ENCODE results near the gene CTRL.
"Not testable (repeated sequence)": the region's sequence is repeated elsewhere in the genome, so short reads cannot be mapped to it uniquely, and the experiment has no call there.

The CTRL gene

DNA sequence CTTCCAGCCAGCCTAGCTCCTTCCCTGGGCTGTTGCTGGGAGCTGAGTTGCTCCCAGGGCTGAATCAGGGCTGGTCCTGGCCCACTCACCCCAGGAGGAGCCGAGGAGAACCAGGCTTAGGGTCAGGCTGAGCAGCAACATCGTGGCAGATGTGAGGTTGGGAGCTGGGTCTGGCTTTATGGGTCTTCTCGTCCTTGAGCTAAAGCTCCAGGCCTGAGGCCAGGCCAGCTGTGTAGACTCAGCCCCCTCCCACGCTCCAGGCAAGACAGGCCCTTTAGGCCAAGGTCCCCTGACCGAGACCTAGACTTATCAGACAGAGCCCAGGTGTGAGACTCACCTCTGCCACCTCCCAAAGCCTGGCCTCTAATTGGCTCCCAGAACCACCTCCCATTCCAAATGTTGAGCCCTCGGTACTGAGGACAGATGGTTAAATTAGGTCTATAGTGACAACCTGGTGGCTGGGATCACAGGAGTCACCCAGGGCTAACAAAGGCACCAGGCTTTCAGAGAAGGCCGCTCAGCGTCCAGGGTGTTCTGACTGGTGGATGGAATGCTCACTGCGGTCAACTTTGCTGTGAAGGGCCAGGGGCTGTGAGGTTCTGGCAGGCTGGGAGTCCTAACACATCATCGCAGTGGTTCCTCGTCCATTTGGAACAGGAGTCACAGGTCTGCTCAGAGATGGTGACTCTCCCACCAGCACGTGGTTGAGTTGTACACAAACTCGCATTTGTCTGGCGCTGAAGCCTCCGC lies at the start of gene CTRL:
Gene CTRL, minus strand, starts transcription at position 151 of the 750 bp plus-strand sequence. Its CDS starts 10 bp downstream, at position 141.
- DNase-seq, result peak; percentile 4

DNA sequence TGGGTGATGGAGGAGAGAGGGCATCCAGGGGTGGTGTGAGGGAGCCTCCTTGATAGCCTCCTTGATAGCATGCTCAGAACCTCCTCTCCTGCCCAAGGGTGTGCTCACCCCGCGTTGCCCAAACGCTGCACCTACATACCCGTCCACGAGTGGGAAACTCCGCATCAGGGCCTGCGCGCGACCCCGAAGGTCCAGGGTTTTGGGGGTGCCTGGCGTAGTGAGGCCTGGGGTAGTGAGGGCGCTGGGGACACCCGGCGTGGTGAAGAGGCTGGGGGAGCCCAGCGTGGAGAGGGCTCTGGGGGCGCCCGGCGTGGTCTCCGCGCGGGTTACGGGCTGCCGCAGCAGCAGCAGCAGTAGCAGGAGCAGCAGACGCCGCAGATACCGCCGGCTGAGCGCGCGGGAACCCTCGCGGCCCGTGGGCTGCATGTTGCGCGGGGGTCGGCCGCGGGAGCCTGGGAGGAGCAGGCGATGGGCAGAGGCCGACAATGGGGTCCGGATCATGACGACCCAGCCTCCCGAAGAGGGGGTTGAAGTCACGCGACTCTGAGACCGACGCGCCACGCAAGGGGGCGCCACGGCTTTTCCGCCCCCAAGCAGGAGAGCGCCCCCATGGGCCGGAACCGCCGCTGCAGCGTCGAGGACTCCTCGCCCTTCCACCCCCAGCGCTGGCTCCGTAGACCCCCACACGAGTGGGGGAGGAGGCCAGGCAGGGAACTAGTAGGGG lies 48.5 kb upstream of the CTRL start, which contains the start of gene DPEP3:
Gene DPEP3, minus strand, starts transcription at position 545 of the 724 bp plus-strand sequence. Its CDS starts 119 bp downstream, at position 426.
- DNase-seq, result no peak

DNA sequence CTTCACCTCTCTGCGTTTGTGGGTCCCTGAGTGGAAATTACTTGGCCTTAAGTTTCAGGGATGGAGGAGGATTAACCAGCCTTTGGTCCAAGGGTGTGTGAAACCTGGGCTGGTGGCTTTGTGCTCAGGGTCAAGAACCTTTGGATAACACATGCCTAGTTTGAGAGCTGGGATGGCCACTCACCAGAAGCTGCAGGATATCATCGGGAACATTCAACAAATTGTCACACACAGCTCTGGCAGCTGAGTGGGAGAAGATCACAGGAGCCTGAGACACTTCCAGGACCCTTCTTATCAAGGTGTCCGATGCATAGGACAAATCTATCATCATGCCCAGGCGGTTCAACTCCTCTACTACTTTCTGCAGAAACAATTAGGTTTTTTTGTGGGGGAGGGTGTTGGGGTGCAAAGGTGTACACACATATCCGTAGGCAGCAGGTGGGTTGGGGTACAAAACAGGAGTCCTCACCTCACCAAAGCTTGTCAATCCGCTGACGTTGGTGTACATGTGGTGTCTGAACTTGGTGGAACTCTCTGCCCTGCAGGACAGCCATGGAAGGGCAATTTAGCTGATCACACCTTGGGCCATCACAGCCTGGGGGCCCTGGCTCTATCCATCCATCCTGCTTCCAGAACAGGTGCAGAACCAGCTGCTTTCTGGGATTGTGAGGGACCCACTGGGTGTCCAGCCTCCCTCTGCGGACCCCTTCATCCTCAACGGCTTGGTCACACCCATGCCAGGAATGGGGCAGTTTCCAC lies 46.0 kb upstream of the CTRL start:
- DNase-seq, result no peak

DNA sequence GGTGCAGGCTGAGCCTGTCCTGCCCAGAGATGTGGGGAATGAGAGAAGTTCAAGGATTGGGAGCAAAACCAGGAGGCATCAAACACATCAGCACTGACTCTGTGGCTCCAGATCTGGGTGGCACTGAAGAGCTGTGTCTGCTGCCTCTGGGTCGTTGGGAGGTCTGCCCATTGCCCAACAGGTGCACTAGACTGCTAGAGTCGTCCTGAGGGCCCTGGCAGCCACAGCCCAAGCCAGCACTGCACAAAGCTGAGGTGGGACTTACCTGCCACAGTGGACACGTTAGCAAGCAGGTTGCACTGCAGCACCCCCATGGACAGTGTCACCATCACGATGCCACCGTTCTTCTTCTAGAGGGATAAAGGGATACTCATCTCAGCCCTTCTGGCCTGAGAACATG lies 45.3 kb upstream of the CTRL start:
- no peak for DNase-seq

DNA sequence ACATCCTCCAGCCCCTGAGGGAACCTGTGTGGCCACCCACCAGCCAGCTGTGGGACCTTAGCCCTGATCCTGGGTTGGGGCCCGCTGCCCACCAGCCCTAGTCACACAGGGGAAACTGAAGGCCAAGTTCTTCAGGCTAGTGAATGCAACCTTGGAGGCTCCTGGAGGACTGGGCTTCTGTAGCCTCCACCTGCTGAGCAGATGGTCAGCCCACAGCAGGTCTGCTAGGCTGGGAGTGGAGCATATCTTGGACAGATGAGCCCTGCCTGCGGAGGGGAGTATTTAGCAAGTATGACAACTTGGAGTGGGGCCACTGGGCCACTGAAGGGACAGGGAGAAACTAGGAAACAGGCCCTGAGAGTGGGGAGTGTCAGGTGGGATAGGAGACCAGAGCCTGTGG lies 44.5 kb upstream of the CTRL start:
- no peak for DNase-seq

DNA sequence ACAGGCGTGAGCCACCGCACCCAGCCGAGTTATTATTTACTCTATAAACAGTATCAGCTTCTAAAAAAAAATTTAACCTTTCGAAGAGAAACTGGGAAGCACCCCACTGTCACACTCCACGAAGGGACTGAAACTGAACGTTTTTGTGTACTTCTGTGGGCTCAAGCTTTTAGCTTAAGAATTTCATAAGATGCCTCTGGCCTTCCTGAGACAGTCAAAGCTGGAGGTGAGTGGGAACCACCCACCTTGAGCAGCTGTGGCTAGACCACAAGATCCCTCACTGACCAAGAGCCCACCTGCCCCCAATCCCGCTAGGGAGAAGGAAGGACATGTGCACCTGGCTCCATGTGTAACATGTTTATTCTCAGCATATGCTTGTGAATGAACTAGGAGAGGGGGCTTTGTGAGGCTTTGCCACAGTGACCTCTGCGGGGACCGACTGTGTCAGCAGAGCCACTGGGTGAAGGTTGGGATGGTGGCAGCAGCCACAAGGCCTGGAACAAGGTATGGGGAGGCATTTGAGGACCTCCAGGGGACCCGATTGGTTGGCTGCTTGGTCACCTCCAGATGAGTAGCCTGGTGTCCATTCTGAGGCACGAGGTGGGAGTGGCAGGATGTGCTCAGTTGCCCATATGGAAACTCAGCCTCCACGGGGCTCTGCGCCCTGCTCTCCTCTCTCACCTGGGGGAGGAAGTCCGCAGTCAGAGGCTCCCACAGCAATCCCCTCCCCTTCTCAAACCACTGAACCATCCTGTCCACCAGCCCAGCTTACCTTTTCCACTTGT lies 43.9 kb upstream of the CTRL start:
- no peak for DNase-seq

DNA sequence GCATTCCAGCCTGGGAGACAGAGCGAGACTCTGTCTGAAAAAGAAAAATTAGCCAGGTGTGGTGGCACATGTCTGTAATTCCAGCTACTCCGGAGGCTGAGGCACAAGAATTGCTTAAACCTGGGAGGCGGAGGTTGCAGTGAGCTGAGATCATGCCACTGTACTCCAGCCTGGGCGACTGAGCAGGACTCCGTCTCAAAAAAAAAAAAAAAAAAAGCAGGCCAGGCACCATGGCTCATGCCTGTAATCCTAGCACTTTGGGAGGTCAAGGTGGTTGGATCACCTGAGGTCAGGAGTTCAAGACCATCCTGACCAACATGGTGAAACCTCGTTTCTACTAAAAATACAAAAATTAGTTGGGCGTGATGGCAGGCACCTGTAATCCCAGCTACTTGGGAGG lies 40.6 kb upstream of the CTRL start:
- DNase-seq, result not testable (repeated sequence)

DNA sequence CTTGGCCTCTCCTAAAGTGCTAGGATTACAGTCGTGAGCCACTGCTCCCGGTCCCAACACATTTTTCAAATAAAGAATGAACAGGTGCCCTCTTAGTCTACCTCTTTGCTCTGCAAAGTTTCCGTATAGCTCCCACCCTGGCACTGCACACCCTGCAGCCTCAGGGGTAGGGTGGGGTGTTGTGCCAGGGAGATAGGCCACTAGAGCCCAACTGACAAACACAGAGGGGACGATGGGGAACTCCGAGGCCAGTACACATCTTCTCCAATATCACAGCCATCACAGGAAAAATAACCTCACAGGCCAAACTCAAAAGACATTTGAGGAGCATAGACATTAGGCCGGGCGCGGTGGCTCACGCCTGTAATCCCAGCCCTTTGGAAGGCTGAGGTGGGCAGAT lies 39.4 kb upstream of the CTRL start:
- DNase-seq, result no peak

DNA sequence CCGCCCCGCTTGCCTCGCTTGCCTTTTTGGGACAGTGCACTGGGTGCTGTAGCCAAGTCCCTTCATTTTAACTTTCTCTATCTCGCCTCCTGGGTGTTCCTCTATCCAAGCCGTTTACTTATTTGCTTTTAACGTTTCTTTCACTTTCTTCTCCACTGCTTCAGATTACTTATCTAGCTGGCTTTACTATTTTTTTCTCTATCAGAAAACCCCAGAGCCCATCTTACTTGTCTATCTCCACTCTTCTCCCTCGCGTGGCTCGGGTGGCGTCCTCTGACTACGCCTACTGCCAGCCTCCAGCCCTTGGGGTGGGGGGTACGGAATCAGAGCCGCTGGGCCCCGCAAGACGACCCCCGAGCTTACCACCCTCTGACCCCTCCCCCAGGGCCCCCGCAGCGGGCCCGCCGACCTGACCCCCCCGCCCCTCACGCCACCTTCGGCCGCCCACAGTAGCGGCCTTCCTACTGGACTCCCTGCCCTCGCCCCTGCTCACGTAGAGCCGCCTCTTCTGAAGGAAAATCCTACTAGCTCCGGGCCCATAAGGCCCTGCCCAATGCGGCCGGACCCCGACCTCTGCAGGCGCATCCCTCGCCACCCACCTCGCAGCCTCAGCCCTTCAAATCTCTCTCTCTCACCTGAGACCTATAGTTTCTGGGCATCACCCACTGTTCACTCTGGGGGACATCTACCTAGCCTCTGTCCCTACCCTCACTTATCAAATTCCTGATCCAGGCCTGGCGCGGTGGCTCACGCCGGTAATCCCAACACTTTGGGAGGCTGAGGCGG lies 37.8 kb upstream of the CTRL start:
- DNase-seq, result peak; percentile 20

DNA sequence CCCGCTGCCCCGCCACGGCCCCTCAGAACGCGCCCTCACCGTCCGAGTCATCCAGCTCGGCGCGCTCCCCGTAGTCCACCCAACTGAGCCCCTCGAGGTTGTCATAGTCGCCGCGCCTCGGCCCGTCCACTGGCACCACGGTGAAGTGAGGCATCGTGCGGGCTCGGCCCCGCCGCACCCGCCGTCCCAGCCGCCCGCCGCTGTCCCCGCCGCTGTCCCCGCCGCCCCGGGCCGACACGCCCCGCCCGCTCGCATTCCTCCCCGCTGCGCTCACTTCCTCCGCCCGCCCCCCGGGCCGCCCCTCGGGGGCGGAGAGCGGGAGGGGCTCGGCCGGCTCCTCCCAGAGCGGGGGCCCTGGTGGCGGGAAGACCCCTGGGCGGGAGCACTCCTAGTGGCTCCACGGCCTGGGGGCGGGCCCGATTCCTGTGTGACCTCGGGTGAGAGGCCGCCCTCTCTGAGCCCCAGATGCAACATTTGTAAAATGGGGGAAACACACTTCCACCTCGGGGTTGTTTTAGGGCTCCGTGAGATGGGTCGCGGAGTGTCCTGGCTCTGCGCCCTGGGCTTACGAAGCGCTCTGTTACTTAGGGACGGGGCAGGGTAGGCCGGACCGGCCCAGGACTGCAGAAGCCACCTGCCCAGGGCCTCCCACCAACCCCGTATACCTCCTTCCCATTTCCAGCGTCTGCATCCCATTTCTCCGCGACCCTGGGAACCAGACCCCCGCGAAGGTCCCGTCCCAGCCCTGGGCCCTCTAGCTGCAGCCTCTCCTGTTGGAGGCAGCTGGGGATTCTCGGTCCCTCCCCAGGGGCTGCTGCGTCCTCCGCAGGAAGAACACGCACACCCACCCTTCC lies 37.0 kb upstream of the CTRL start, which contains the start of gene SLC12A4:
Gene SLC12A4, minus strand, starts transcription at position 238 of the 854 bp plus-strand sequence. Its CDS starts 84 bp downstream, at position 154.
- DNase-seq, result peak; percentile 80

DNA sequence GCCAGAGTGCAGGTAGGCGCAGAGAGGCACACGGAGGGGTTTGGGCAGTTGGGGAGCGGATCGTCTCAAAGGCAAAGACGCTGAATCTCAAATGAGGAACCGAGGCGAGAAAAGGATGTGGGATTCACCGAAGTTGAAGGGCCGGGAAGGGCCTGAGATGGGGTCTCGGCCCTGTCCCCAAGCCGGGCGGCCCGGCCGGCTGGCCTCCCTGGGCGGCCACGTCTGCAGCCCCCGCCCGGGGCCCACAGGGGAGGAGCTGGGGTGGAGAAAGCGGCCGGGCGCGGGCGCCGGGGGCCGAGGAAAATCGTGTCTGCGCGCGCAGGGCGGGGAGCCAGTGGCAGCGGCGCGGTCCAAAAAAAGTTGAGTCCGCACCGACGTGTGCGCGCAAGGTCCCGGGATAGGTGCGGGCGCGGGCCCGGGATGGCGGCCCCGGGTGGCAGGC lies 36.3 kb upstream of the CTRL start:
- DNase-seq, result peak; percentile 30

DNA sequence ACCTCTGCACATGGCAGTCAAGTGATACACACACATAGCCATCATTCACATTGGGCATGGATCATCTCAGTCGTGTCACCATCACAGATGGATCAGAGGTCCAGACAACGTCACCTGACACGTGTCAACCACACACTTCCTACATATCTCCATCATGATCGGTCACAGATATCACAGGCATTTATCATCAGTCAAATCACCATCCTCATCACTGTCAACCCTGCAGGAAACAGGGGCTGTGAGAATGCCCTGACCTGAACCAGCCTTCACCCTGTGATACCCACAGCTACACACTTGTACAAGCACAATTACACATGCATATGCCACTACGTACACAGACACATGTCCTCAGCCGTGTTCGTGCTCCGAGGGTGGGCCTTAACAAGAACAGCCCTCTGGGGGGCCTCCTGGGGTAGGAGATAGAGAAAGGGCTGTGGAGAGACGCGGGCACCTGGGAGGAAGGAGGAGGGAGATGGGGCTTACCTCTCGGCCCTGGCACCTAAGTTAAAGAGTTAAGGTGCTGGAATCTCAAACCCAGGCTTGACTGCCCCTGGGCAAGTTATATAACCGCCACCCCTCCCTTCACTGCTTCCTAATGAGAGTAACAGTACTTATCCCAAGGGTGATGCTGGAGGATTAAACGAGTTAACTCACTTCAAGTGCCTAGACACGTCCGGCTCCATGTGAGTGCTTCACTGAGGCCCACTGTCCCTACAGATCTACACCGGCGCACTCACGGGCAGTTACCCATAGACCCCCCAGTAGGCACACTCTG lies 35.7 kb upstream of the CTRL start:
- no peak for DNase-seq

DNA sequence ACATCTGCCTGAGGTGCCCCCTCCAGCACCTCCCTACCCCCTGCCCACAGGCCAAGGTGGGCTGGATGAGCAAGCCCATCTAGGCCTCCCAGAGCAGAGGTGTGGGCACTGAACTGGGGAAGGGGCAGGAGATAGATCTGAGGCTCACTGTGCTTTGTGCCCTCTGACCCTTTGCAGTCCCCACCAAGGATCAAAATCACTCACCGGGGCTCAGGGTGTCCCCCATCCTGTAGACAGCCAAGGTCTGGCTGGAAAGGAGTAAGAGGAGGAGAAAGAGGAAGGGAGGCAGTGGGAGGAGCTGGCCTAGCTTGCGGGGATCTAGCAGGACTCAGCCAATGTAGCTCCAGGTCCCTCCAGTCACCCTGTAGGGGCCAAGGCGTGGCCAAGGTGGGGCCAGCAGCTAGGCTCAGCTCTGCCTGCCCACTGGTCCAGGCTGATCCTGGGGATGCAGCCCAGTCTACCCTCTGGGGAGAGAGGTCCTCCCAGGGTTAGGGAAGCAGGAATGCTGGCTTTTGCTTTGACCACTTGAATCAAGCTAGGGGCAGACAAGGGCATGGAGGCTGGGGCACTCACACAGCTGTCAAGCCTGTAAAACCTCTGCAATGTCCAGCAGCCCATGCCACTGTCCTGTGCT lies 35.0 kb upstream of the CTRL start:
- no peak for DNase-seq

DNA sequence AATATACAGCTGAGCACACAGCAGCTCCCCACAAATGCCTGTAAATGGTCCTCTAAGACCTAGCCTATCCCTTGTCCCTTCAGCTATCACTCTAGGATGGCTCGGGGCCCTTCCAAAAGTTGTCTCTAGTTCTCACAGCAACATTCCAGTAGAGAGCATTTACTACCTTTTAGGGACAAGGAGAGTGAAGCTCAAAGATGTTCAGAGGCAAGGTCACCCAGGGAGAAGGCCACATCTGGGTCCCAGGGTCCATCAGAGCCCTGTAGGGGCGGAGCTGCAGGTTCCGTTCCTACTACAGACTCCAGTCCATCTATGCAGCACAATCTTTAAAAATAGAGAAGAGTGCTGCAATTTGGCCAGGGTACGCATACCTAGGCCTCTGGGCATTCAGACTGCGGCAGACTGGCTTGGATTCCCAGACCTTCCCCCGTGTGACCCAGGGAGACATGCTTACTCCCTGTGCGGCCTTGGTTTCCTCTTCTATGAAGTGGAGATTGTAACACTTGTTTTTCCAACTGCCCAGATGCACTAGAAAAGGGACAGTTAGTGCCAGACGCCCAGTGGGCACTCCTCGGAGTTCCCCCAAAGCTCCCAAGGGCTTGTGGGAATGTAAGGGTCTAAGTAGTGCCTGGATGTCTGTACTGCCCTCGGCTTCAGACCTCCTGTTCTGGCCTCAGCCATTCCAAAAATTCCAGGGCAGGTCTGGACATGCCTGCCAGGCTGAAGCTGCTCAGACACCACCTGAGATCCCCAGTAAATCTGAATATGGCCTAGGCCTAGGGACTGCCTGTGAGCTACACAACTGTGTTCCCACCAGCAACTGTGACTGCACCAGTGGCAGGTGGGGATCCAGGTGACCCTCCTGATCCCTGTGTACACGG lies 34.2 kb upstream of the CTRL start:
- DNase-seq, result no peak

DNA sequence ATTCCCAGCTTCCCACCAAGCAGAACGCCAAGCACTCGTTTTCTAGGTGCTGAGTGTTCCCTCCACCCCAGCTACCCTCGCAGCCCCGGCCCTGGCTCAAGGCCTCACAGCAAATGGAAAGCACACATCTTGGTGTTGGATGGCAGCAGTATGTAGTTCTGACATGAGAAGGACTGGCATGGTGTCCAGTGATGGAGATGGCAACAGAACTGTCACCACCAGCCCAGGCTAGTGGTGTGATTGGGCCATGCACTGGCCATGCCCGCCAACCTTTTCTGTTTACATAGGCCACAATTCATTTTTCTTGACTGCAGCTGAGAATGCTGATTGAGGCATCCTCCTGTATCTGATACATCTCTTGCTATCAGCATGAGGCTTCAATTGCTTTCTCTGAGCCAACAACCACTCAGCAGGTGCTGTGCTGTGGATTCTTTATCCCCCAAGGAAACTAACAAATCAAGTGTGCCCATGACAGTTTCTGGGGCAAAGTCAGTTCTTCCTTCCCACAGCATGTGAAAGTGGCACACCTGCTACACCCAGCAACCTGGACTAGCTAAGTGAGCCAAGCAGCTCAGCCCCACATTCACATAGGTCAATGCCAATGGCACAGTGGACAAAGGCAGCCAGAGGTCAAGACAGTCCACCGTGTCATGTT lies 32.9 kb upstream of the CTRL start:
- DNase-seq, result no peak

DNA sequence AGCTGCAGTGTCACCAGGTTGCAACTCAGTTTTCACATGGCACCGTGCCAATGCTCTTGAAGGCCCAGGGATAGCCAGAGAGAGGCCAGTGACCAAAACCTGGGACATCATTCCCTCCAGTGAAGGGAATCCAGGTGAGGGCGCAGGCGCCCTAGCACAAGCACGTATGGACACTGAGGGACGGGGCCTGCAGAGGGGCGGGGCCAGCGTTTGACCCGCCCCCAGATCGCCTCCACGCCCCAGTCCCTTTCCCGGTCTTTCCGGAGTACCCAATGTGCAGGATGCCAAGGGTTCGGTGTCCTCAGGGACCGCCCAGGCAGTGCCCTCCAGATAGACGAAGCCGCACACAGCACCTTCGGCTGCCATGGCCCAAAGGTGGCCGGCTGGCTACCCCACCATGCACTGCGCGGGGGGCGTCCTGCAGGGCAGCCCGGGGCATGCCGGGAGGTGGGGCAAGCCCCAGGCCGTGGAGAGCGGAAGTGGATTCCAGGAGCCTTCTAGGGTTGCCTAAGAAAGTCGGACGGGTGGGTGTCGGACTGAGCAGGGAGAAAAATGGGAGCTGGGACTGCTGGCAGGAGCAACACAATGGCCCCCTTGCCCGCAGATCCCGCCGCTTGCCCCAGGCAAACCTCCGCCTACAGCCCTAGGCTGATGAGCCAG lies 32.1 kb upstream of the CTRL start:
- DNase-seq, result no peak

DNA sequence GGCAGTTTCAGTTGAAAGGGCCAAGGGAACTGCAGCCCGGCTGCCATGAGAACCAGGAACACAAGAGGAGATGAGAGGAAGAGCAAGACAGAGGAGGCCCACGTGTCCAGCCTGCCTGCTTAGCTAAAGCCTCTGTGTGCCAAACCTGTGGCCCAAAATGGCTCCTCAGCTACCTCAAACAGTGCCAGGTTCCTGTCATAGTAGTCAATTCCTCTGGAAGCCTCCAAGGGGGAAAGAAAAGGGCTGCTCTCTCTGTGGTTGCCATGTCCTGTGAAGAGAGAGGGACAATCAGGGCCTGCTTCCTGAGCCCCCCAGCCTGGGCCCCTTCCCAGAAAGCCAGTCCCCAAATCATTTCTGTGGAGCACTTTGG lies 31.6 kb upstream of the CTRL start:
- DNase-seq, result no peak

Data from stimulated activated naive CD4-positive, alpha-beta T cell treated with Interleukin-2 at 50 U/mL for 16 hours (primary cell).